Osteoblast (primary cell): Measurements from ENCODE around the gene SLAMF6. TPM values are rescaled to one million over a fixed set of nuclear protein-coding genes. Genes with fewer than 3 reads are reported as not detected.

Source experiments
- DNase-seq: peaks from one replicate; pipeline ENCODE4 v3.0.0; 2011; ENCODE audit warnings: low spot score, mixed read lengths; ENCODE audit not compliant: insufficient read length; ENCODE audit errors: missing footprints
- H2AFZ ChIP-seq: 2 replicates; pipeline ENCODE4 v1.6.0; 2011; ENCODE audit warnings: mild to moderate bottlenecking, low read length
- H3K27ac ChIP-seq: 2 replicates; pipeline ENCODE4 v1.5.1; 2011; ENCODE audit warnings: mild to moderate bottlenecking, low read depth, low read length, moderate library complexity
- H3K27me3 ChIP-seq: 2 replicates; pipeline ENCODE4 v1.6.0; 2012; ENCODE audit warnings: mild to moderate bottlenecking, control low read depth, inconsistent platforms, low read length, moderate library complexity; ENCODE audit not compliant: insufficient read depth
- H3K36me3 ChIP-seq: 2 replicates; pipeline ENCODE4 v1.5.1; 2011; ENCODE audit warnings: mild to moderate bottlenecking, low read length, control low read depth, moderate library complexity; ENCODE audit not compliant: insufficient read depth
- H3K4me1 ChIP-seq: 2 replicates; pipeline ENCODE4 v1.5.1; 2011; ENCODE audit warnings: mild to moderate bottlenecking, low read length, control low read depth, moderate library complexity; ENCODE audit not compliant: insufficient read depth
- H3K4me2 ChIP-seq: 2 replicates; pipeline ENCODE4 v1.6.0; 2011; ENCODE audit warnings: mild to moderate bottlenecking, low read length; ENCODE audit not compliant: insufficient read depth
- H3K4me3 ChIP-seq: fragments of 200-600 bp; sonication (generic); 3 replicates; pipeline ENCODE4 v1.5.1; 2012; ENCODE audit warnings: mild to moderate bottlenecking, low read length, inconsistent platforms; ENCODE audit not compliant: insufficient read depth
- H3K79me2 ChIP-seq: 2 replicates; pipeline ENCODE4 v1.6.0; 2012; ENCODE audit warnings: mild to moderate bottlenecking, low read length, control low read depth, inconsistent platforms; ENCODE audit not compliant: insufficient read depth
- H3K9me3 ChIP-seq: 2 replicates; pipeline ENCODE4 v1.5.1; 2011; ENCODE audit warnings: low read depth, low read length, control low read depth
- H4K20me1 ChIP-seq: 2 replicates; pipeline ENCODE4 v1.6.0; 2012; ENCODE audit warnings: mild to moderate bottlenecking, low read length, control low read depth; ENCODE audit not compliant: insufficient read depth
- total RNA-seq: library from RNA; depleted of rRNA; stranded (reverse); fragments of >200 nt; gene quantifications from 2 replicates; pipeline ENCODE4 v1.2.3, GENCODE V29; 2012
- TF ChIP-seq, protein P1 (sequence below): IDR thresholded peaks from 2 replicates; pipeline ENCODE4 v1.5.1; 2011; ENCODE audit warnings: mild to moderate bottlenecking, low read depth, low read length, moderate library complexity; ENCODE audit errors: extremely low read depth

The SLAMF6 gene
- total RNA-seq, 1 donor = not detected

DNA sequence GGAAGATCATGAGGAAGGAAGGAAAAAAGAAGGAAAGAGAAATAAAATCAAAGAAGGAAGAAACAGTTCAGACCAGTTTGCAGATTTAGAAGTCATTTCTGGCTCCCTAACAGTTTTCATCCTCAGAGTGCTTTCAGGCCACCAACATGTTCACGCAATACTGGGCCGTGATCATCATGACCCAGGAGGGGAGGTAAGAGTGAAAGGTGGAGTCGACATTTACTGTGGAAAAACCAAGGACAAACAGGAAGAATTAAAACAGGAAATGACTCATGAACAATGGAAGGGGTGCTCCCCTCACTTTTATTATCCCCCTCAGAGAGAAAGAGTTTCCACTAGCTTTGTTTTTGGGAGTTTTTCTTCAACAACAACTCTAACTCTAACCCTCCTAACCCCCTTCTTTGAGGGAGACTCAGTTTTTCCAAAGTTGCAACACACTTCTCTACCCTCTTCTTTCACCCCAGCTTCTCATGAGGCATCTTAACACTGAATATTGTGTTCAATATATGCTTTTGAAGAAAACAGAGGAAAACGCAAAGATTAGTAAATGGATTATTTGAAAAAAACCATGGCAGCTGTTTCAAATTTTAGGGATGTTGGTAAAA, 62.3 kb downstream of the SLAMF6 start:
- Histone ChIP-seq H3K4me2 (no peak overlapping the region), H3K4me1 (no peaks in the 10 kb centered on the region), H3K27me3 (no peaks in the 10 kb centered on the region), H4K20me1 (no peaks in the 10 kb centered on the region), H3K36me3 (no peaks in the 10 kb centered on the region), H3K79me2 (no peaks in the 10 kb centered on the region), H3K27ac (no peak overlapping the region), H2AFZ (no peak overlapping the region), H3K4me3 (no peak overlapping the region), H3K9me3 (no peaks in the 10 kb centered on the region)
- TF ChIP-seq, protein P1, sequence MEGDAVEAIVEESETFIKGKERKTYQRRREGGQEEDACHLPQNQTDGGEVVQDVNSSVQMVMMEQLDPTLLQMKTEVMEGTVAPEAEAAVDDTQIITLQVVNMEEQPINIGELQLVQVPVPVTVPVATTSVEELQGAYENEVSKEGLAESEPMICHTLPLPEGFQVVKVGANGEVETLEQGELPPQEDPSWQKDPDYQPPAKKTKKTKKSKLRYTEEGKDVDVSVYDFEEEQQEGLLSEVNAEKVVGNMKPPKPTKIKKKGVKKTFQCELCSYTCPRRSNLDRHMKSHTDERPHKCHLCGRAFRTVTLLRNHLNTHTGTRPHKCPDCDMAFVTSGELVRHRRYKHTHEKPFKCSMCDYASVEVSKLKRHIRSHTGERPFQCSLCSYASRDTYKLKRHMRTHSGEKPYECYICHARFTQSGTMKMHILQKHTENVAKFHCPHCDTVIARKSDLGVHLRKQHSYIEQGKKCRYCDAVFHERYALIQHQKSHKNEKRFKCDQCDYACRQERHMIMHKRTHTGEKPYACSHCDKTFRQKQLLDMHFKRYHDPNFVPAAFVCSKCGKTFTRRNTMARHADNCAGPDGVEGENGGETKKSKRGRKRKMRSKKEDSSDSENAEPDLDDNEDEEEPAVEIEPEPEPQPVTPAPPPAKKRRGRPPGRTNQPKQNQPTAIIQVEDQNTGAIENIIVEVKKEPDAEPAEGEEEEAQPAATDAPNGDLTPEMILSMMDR = no peak
- DNase-seq = no peak

DNA sequence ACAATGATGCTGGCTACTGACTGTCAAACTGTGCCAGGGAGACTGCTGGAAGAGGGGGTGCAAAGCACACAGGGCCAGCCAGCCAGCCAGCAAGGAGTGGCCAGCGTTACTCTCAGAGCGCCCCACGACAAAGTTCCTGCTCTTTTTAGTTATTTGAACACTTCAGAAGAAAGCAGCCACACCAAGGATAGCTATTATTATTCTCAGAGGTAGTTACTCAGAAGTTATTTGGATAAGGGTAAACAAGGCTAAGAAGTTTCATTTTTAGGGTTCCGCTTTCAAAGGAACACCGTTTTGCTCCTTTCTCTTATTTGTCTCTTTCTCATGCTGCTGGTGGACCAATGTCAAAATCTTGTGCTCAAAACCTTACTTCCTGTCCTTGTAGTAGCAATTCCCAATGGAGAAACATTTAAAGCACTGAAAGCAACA, 62.8 kb downstream of the SLAMF6 start:
- Histone ChIP-seq H3K79me2 (no peaks in the 10 kb centered on the region), H3K4me1 (no peaks in the 10 kb centered on the region), H3K27me3 (no peaks in the 10 kb centered on the region), H2AFZ (no peak overlapping the region), H3K36me3 (no peaks in the 10 kb centered on the region), H3K4me3 (no peak overlapping the region), H3K27ac (no peak overlapping the region), H4K20me1 (no peaks in the 10 kb centered on the region), H3K9me3 (no peaks in the 10 kb centered on the region), H3K4me2 (no peak overlapping the region)
- TF ChIP-seq, protein P1 = no peak
- DNase-seq = no peak

DNA sequence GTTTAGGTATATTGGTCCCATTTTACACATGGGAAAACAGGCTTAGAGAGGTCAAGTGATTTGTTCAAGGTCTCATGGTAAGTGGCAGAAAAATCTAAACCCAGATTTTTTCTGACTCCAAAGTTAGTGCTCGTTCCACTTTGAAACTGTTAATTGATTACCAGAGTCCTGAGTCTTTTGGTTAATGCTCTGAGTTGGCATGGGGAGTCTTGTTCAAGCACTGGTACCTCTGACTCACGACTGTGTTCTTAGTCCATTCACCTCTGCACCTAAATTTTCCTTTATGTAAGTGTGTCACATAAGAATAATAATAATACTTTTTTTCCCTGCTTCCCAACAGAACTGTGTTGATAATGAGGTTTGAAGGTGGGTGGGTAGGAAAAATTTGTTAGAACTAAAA, 63.4 kb downstream of the SLAMF6 start:
- Histone ChIP-seq H2AFZ (no peak overlapping the region), H4K20me1 (no peaks in the 10 kb centered on the region), H3K4me3 (no peak overlapping the region), H3K27ac (no peak overlapping the region), H3K4me2 (no peak overlapping the region), H3K27me3 (no peaks in the 10 kb centered on the region), H3K36me3 (no peaks in the 10 kb centered on the region), H3K4me1 (no peaks in the 10 kb centered on the region), H3K79me2 (no peaks in the 10 kb centered on the region), H3K9me3 (no peaks in the 10 kb centered on the region)
- TF ChIP-seq, protein P1 = no peak
- no peak for DNase-seq

DNA sequence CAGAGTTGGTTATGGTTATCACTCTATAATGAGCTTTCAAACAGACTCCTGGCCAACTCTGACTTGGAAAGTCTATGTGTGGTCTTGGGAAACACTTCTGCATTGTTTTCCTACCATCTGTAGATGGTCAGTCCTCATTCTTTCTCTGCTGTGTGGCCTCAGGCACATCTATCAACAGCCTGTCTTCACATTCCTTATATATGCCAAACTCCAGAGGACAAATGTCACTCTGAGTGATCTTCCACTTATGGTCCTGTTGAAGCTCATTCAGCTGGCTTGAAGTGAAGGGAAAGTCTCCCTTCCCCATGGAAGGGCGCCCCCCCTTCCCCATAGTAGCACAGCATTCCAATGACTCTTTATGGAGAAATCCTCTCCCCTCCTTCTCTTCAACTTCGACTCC, 64.0 kb downstream of the SLAMF6 start:
- H3K79me2 ChIP-seq = no peaks in the 10 kb centered on the region

More for the DNA sequence above, 64.0 kb downstream of the SLAMF6 start:
- H3K4me3 ChIP-seq = no peak overlapping the region
- no peaks in the 10 kb centered on the region for H3K9me3 ChIP-seq
- H3K4me1 ChIP-seq = no peaks in the 10 kb centered on the region
- H3K4me2 ChIP-seq = no peak overlapping the region
- H3K36me3 ChIP-seq = no peaks in the 10 kb centered on the region
- DNase-seq = no peak
- H2AFZ ChIP-seq = no peak overlapping the region
- H3K27me3 ChIP-seq = no peaks in the 10 kb centered on the region
- no peaks in the 10 kb centered on the region for H4K20me1 ChIP-seq
- no peak overlapping the region for H3K27ac ChIP-seq
- TF ChIP-seq, protein P1 = no peak
